GM19395 (cell line): ENCODE data around the gene DNAH11.
"Not testable (repeated sequence)": the region's sequence is repeated elsewhere in the genome, so short reads cannot be mapped to it uniquely, and the experiment has no call there.

ENCODE experiments used
- ATAC-seq: cut with Tn5 transposase; IDR thresholded peaks from one replicate; pipeline ENCODE4 v1.9.1; 2021; ENCODE audit warnings: mild to moderate bottlenecking, moderate library complexity; ENCODE audit not compliant: unreplicated experiment

Gene DNAH11

GRCh38 chr7:21768279-21768678, 225.4 kb downstream of the DNAH11 start:
- no peak for ATAC-seq

- no peak for ATAC-seq
Measured at GRCh38 chr7:21771266-21771665, 228.4 kb downstream of the DNAH11 start.

- ATAC-seq = no peak
Measured at GRCh38 chr7:21771906-21772610, 229.2 kb downstream of the DNAH11 start.

GRCh38 chr7:21773326-21773725, 230.5 kb downstream of the DNAH11 start:
- ATAC-seq = no peak

- ATAC-seq = no peak
Measured at GRCh38 chr7:21777921-21778320, 235.1 kb downstream of the DNAH11 start.

GRCh38 chr7:21778953-21779352, 236.1 kb downstream of the DNAH11 start:
- ATAC-seq = no peak

- no peak for ATAC-seq
Measured at GRCh38 chr7:21782996-21783395, 240.2 kb downstream of the DNAH11 start.

GRCh38 chr7:21784989-21785388, 242.2 kb downstream of the DNAH11 start:
- ATAC-seq = no peak

- no peak for ATAC-seq
Measured at GRCh38 chr7:21805791-21806190, 263.0 kb downstream of the DNAH11 start.

GRCh38 chr7:21806388-21806787, 263.5 kb downstream of the DNAH11 start:
- ATAC-seq = no peak

- ATAC-seq = no peak
Measured at GRCh38 chr7:21819048-21819447, 276.2 kb downstream of the DNAH11 start.

- ATAC-seq = no peak
Measured at GRCh38 chr7:21828841-21829240, 286.0 kb downstream of the DNAH11 start.

GRCh38 chr7:21829731-21830130, 286.9 kb downstream of the DNAH11 start:
- no peak for ATAC-seq

GRCh38 chr7:21844742-21845141, 301.9 kb downstream of the DNAH11 start:
- no peak for ATAC-seq

GRCh38 chr7:21850531-21851285, 307.9 kb downstream of the DNAH11 start:
- no peak for ATAC-seq

GRCh38 chr7:21851559-21851967, 308.7 kb downstream of the DNAH11 start:
- ATAC-seq = no peak

GRCh38 chr7:21865631-21866204, 322.9 kb downstream of the DNAH11 start:
- not testable (repeated sequence) for ATAC-seq

GRCh38 chr7:21866731-21867130, 323.9 kb downstream of the DNAH11 start:
- ATAC-seq = no peak

GRCh38 chr7:21867226-21867625, 324.4 kb downstream of the DNAH11 start:
- ATAC-seq = no peak

- ATAC-seq = no peak
Measured at GRCh38 chr7:21867816-21868575, 325.2 kb downstream of the DNAH11 start.

- ATAC-seq = no peak
Measured at GRCh38 chr7:21868576-21868850, 325.7 kb downstream of the DNAH11 start.
